T-helper 1 cell treated with Interleukin-12 subunit alpha and Interleukin-12 subunit beta and Interleukin-4 antibody, amounts not matched to agents 30 ng/mL and 1 ng/mL, for 36 hours (primary cell): Measurements from ENCODE around the gene TOX3. TPM values are rescaled to one million over a fixed set of nuclear protein-coding genes. Genes with fewer than 3 reads are reported as not detected.

ENCODE experiments used
- intact Hi-C: fragments of 100-400 bp; cut with micrococcal nuclease; formaldehyde crosslinking; loops from one replicate; pipeline ENCODE4 v1.15.1; 2024
- total RNA-seq: library from RNA; stranded (reverse); gene quantifications from 2 replicates; pipeline ENCODE4 v1.2.3, GENCODE V29; 2022

Gene TOX3
- not detected in 2 replicates for total RNA-seq

GRCh38 chr16:52547004-52547833 is at the start of gene TOX3:
TOX3 (minus strand) TSS chr16:52547143; CDS start chr16:52546723, 420 bp downstream.
- intact Hi-C loops = no loop called here

- intact Hi-C loops = no loop called here
Observed at GRCh38 chr16:52592778-52593177, 45.8 kb upstream of the TOX3 start.

GRCh38 chr16:52591934-52592592 is 45.1 kb upstream of the TOX3 start:
- intact Hi-C loops = no loop called here

- intact Hi-C loops = no loop called here
Observed at GRCh38 chr16:52591471-52591870, 44.5 kb upstream of the TOX3 start.

GRCh38 chr16:52586159-52586558 is 39.2 kb upstream of the TOX3 start:
- intact Hi-C loops = no loop called here

- intact Hi-C loops = no loop called here
Observed at GRCh38 chr16:52584354-52585320, 37.7 kb upstream of the TOX3 start.

DNA sequence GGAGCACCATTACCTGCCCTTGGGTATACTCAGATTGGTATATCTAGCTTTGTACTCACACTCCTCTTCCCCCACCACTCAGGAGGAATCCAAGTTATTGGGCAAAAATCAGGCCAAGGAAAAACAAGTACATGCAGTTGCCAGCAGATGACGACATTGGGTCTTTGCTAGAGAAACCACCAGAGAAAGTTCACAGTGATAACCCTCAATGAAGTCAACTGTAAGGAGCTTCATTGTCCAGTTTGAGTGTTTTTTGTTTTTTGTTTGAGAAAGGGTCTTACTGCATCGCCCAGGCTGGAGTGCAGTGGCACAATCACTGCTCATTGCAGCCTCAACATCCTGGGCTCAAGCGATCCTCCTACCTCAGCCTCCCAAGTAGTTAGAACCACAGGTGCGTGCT is 34.6 kb upstream of the TOX3 start:
- intact Hi-C loops = no loop called here

DNA sequence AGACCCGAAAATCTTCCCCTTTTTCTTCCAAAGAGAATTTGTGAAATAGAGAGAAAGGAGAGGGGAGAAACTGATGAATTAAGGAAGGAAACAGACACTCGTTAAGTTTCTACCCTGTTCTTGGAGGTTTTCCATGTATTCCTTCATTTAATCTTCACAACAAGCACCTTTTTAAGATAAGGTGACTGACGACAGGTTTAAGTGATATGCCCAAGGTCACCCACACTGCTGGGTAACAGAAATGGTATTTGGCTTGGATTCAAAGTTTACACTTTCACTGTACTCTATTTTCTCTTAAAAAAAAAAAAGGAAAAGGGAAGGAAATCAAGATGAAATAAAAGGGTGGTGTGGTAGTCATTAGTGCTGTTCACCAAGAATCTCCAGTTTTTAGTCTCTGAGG is 33.5 kb upstream of the TOX3 start:
- intact Hi-C loops = no loop called here

- intact Hi-C loops = no loop called here
Observed at GRCh38 chr16:52578829-52579498, 32.0 kb upstream of the TOX3 start.

DNA sequence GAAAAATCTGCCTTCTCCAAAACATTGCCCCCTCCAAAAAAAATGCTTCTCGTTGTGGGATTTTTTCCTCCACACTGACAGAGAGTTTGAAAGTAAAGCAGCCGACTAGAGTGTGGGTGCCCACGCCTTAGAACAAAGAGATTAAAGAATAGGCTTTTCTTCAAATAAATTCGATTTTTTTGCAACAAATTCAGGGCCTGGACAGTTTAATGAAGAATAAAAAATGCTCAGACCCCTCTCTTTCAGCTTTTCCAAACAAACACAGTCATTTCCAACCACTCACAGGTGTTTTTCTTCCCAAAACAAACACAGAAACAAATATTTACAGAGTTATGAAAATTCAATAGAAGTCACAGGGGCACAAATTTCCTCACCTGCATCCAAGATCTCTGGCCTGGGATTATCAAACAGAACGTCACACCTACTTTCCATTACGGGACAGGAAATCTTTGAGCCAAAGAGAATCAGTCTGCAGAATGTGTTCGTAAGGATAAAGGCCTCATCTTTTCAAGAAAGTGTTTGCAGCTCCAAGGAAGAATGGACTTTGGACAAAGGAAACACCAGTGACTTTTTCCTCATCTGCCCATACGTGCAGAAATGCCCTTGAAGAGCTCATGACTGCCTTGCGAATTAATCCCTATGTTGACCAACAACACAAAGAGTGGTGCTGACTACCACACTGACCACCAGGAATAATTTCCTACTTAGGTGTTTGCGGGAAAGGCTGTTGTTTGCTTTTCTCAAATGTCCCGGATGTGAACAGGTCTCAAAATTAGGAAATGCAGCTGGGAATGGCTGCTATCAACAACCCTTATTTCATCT is 31.3 kb upstream of the TOX3 start:
- intact Hi-C loops = no loop called here

DNA sequence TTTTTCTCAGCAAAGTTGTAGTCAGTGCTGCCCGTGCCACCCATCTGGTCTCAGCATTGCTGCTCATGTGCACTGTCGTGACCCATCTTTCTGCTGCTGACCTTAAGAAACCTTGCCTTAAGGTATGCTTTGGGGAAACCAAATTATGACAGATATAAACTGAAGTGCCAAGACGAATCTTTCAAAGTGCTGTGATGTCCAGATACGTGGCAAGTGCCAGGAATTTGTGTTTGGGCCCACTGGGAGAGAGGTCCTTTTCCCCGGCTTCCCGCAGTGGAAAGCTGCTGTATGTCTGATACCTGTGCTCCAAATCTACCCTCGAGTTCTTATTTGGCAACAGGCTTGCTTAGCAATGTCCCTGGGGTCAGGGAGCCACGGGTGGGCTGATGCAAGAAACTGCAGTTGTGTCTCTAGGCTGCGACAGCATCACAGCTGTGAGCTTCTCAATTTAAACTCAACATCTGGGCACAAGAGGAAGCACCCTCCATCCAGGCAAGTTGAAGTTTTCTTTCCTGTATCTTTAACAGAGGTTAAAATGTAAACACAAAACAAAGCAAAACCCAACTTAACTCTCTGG is 30.3 kb upstream of the TOX3 start:
- intact Hi-C loops = no loop called here

DNA sequence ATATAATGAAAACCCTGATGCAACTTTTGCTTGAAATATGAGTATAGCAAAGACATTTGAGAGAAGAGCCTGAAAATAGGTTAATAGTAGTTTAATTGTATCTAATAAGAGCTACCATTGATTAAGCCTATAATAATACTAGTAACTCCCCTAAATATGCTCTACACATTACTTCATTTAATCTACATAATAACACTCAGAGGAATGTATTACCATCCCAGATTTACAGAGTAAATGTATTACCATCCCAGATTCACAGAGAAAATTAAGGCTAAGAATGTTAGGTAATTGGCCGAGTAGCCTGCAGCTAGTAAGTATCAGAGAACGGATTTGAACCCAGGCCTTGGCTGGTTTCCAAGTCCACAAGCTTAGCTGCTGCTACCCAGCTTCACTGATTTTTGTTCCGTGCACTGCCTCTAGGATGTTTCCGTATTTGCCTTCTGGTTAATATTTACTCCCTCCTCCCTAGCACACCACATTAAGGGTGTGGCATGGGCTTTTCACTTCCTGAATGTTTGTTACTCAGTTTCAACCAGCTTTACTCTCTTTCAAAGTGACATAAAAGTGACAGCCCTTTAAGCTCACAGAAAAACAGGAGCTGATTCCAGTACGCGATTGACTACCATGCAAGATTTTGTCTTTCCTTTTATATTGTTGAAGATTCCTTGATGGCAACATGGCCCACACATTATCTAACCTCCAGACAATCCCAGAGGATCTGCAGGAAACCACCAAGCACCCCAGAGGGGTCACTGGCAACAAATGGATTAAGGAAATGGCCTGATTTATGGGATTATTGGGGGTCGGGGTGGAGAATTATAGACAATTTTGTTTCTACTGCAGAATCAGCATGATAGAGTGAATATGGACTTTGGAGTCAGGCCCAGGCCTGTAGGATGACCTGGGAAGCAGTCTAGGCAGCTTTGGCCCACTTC is 26.7 kb upstream of the TOX3 start:
- intact Hi-C loops = no loop called here

GRCh38 chr16:52572656-52573055 is 25.7 kb upstream of the TOX3 start:
- intact Hi-C loops = no loop called here

- intact Hi-C loops = no loop called here
Observed at GRCh38 chr16:52570495-52571091, 23.6 kb upstream of the TOX3 start.

- intact Hi-C loops = no loop called here
Observed at GRCh38 chr16:52569701-52570100, 22.8 kb upstream of the TOX3 start.

- intact Hi-C loops = no loop called here
Observed at GRCh38 chr16:52568983-52569690, 22.2 kb upstream of the TOX3 start.

- intact Hi-C loops = no loop called here
Observed at GRCh38 chr16:52568495-52568894, 21.6 kb upstream of the TOX3 start.

GRCh38 chr16:52567193-52567592 is 20.2 kb upstream of the TOX3 start:
- intact Hi-C loops = no loop called here
